Measurements from ENCODE around the gene EPHB3. TPM values are rescaled to one million over a fixed set of nuclear protein-coding genes. Genes with fewer than 3 reads are reported as not detected.

EPHB3 gene
- polyA plus RNA-seq, 1 donor = 27.6 TPM

DNA sequence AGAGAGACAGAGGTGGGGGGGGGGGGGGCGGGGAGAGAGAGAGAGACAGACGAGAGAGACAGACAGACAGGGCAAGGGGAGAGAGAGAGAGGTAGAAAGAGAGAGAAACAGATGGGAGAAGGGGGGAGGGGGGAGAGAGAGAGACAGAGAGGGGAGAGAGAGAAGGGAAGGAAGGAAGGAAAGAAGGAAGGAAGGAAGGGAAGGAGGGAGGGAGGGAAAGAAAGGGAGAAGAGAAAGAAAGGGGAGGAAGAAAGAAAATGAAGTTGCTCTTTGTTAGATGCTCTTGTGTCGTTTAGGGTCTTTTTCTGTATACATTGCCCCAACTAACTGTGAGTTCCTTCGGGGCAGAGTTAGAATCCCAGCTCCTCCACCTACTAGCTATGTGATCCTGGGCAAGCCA, 19.0 kb upstream of the EPHB3 start:
- no peak for DNase-seq

- no peak for DNase-seq
Measured at GRCh38 chr3:184543256-184543655, 18.3 kb upstream of the EPHB3 start.

DNA sequence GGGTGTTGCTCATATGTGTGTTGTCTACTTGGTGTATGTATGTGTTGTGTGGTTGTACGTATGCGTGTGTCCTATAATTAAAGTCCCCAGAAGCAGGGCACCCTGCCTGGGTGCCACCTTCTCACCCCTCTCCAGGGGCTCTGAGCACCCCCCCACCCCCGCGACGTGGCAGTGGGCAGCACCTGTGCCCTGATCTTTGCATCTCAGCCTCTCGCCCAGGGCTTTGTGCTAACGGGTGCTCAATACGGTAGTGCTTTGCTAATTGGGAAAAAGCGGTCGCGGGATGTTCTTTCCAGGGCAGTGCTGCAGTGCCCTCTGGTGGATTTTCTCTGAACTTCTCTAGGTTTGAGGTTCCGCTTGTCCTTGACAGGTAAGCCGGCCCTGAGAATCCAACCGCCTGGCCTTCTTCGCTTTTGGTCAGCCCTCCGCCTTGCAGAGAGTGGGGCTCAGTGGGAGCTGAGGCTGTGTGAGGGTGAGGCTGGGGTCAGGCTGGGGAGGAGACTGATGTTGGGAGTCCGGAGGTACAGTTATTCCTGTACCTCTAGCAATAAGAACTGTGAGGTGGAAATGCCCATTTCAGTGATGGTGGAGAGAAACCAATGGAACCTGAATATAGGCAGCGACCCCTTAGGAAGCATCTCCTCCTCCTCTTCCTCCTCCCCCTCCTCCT, 17.6 kb upstream of the EPHB3 start:
- peak; percentile 87 for DNase-seq

DNA sequence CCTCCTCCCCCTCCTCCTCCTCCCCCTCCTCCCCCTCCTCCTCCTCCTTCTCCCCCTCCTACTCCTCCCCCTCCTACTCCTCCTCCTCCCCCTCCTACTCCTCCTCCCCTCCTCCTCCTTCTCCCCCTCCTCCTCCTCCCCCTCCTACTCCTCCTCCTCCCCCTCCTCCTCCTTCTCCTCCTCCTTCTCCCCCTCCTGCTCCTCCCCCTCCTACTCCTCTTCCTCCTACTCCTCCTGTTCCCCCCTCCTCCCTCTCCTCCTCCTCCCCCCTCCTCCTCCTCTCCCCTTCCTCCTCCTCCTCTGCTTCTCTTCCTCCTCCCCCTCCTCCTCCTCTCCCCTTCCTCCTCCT, 17.1 kb upstream of the EPHB3 start:
- DNase-seq = no peak

DNA sequence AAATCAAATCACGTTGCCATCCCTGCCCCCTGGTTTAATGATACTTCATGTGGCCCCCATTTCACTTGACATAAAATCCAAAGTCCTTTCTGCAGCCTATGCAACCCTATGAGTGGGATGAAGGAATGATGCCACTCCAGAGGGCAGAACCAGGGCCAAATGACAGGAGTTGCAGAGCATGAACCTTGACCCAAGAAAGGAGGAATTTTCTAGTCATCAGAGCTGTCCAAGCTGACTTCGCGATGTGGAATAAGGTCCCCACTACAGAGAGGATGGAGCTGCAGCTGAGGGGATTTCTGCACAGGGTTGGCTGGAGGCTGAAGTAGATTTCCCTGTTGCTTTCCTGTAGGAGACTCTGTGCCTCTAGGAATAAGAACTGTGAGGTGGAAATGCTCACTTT, 15.8 kb upstream of the EPHB3 start:
- no peak for DNase-seq

GRCh38 chr3:184546252-184546651, 15.3 kb upstream of the EPHB3 start:
- no peak for DNase-seq

DNA sequence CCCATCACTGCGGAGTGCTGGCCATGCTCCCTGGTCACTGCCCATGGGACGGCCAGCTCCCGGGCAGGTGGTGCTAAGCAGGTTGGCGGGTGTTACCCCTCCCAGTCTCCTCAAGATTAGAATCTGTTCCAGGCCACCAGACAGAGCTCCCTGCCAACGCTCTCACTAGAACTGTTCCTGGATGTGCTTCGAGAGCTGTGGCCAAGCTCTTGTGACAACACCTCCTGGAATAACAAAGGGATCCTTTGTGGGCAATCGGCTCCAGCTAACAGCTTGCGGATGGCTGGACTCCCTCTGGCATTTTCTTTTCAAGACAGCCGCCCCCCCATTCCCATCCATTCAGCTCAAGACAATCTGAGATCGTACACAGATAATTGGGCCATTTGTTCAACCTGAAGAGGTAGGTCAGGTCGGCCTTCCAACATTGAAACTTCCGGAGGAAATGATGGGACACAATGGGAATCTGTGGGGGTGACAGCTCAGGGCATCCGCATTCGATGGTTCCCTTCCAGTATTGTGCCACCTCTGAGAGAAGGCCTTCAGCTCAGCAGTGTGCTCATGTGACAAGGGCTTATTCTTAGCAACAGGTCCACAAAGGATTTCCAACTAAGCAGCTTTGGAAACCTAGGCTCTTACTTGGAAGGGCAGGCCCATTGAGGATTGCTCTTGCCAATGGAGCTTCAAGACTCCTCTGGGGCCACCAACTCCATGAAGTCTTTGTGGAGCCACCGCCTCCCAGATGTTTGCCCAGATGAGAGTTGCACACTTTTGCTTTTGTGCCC, 11.6 kb upstream of the EPHB3 start:
- no peak for DNase-seq

- DNase-seq = no peak
Measured at GRCh38 chr3:184551103-184551502, 10.5 kb upstream of the EPHB3 start.

GRCh38 chr3:184551614-184552256, 9.8 kb upstream of the EPHB3 start:
- no peak for DNase-seq

DNA sequence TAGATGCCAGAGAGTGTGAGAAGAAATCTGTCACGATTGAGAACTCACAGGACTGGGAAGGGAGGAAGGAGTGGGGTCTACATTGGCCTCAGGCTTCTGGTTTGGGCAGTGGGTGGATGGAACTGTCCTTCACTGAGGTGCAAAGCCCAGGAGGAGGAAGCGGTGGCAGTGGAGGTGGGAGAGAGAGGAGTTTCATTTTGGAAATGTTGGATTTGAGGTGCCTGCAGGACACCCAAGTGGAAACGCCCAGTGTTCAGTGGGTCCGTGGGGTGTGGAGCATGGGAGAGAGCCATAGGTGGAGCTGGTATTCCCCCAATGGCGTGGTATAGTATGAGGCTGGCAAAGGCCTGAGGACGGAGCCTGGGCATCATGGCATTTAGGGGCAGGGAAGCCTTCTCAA, 9.3 kb upstream of the EPHB3 start:
- DNase-seq = no peak

DNA sequence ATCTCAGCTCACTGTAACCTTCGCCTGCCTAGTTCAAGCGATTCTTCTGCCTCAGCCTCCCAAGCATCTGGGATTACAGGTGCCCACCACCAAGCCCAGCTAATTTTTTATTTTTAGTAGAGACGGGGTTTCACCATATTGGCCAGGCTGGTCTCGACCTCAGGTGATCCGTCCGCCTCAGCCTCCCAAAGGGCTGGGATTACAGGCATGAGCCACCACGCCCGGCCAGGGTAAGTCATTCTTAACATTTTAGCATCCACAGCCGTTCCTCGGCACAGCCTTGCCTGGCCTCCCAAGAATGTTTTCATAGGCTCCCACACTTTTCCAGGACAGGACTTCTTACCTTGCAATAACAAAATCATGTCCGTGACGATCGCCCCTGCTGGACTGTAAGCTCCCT, 8.7 kb upstream of the EPHB3 start:
- DNase-seq = no peak

DNA sequence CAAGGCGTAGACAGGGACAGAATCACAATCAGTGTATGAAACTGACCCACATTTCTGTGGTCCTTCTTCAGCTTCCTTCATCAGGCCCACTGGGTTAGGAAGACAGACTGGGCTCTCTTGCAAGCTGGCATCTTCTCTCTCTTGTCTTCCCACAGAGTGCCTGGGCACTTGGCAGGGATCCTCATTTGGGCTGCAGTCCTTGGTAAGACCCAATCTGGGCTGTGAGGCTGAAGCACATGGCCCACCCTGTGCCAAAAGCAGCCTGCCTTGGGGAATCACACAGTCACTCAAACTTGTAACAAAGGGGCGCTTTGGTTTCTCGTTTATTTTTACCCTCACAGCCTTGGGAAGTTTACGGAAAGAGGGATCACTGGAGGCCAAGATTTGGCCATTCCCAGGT, 8.2 kb upstream of the EPHB3 start:
- no peak for DNase-seq

- no peak for DNase-seq
Measured at GRCh38 chr3:184554461-184554860, 7.1 kb upstream of the EPHB3 start.

GRCh38 chr3:184556582-184557347, 4.8 kb upstream of the EPHB3 start:
- DNase-seq = no peak

DNA sequence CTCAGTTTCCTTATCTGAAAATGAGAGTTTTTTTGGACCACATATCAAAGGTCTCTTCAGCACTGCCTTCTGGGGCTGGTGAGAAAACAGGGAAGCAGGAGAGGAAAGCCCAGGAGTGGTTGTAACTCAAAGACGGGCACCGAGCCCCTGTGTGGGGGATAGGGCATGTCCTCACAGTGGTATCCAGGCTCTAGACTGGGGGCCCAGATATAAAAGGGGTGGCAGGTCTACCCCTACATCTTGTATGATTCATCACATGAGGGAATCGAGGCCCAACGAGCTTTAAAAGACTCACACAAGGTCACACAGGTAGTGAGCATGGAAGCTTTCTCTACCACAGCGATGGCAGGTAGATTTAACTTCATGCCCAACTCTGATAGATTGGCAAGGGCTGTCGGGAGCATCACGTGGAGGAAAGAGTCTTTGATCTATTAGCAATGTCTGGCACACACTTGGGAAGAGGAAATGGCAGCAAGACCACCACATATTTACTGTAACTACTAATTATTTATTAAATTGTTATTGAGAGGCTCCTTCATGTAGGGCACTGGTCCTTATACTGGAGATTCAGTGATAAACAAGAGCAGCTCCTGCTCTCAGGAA, 4.1 kb upstream of the EPHB3 start:
- no peak for DNase-seq

- DNase-seq = no peak
Measured at GRCh38 chr3:184558726-184559125, 2.9 kb upstream of the EPHB3 start.

DNA sequence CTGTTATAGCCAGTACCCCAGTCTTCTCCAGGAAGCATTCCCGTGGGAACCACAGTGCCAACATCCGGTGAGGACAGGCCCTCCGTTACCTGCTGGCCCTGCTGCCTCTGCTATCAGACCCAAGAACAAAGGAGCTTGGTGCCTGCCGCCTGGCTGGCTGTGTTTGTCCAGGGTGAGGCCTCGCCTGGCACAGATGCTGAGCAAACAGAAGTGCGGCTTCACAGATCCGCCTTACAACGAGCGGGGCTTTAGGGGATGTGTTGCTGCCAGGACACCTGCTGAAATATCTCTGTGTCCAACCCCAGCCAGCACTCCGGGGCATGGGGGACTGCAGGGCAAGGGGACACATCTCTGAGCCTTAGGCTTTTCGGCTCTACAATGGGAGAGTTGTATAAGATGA, 2.2 kb upstream of the EPHB3 start:
- DNase-seq = no peak

GRCh38 chr3:184560531-184560930, 1.1 kb upstream of the EPHB3 start:
- no peak for DNase-seq

GRCh38 chr3:184561913-184562877, 610 bp downstream of the EPHB3 start:
- DNase-seq = no peak

- DNase-seq = no peak
Measured at GRCh38 chr3:184562878-184563560, 1.4 kb downstream of the EPHB3 start.

DNA sequence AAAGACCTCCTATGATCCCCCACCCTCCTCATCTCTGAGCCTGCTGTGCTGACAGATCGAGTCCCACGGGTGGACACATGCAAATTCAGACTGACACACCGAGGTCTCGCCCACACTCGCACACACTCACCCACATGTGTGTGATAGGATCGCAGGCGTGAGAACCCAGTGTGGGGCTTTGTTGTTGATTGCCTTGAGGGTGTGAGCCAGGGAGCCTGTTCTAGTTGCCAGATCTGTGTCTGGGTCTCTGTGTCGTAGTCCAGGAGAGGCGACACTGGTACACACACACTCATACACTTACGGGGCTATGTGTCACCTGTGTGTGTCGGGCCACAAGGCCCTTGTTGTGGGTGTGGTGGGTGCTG, 2.0 kb downstream of the EPHB3 start:
- no peak for DNase-seq

All from left kidney (tissue), 2 donors.